ENCODE measurements around the gene STK24.

DNA sequence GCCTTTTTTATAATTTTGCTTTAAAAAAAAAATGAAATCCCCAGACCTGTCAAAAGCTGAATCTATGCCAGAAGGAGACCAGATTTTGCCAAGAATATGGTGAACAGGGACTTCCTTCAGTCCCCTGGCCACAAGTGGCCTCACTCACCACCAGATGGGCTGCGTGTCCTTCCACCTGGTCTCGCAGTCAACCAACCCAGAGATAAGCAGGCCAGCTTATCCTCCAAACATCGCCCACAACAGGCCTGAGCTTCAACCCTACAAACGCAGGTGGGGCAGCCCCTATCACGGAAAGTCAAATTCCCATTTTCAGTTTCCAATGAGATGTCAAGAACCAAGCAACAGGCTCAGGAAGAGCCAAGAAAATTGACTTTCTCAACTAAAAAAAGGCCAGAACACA is 30.5 kb downstream of the STK24 start:
- no peak for TF ChIP-seq CEBPB (IDR thresholded peaks at IDR 0.05; ENCODE audit: low read depth, low read length)
- no peak for TF ChIP-seq POLR2A (IDR thresholded peaks at IDR 0.05; ENCODE audit: low read depth, low read length)
- no peak for TF ChIP-seq BHLHE40 (IDR thresholded peaks at IDR 0.05; ENCODE audit: low read depth, low read length)
- TF ChIP-seq CTCF (conservative IDR thresholded peaks at IDR 0.05; ENCODE audit: low read depth, low read length) = no peak
- no peak for TF ChIP-seq USF2 (IDR thresholded peaks at IDR 0.05; ENCODE audit: low read depth, low read length)
- no peak for TF ChIP-seq SMC3 (IDR thresholded peaks at IDR 0.05; ENCODE audit: low read depth, low read length)
- TF ChIP-seq RFX5 (IDR thresholded peaks at IDR 0.05; ENCODE audit: low read depth, low read length) = no peak
- TF ChIP-seq CHD1 (IDR thresholded peaks at IDR 0.05; ENCODE audit: low read depth, low read length) = no peak
- no peak for TF ChIP-seq RAD21 (IDR thresholded peaks at IDR 0.05; ENCODE audit: low read length)
- no peak for TF ChIP-seq RCOR1 (IDR thresholded peaks at IDR 0.05; ENCODE audit: insufficient replicate concordance, low read length)
- TF ChIP-seq, protein P1, sequence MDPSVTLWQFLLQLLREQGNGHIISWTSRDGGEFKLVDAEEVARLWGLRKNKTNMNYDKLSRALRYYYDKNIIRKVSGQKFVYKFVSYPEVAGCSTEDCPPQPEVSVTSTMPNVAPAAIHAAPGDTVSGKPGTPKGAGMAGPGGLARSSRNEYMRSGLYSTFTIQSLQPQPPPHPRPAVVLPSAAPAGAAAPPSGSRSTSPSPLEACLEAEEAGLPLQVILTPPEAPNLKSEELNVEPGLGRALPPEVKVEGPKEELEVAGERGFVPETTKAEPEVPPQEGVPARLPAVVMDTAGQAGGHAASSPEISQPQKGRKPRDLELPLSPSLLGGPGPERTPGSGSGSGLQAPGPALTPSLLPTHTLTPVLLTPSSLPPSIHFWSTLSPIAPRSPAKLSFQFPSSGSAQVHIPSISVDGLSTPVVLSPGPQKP (IDR thresholded peaks at IDR 0.05; ENCODE audit: borderline replicate concordance, low read depth, low read length) = no peak
- no peak for TF ChIP-seq MXI1 (IDR thresholded peaks at IDR 0.05; ENCODE audit: borderline replicate concordance, low read depth, low read length)
- no peak for TF ChIP-seq FOS (IDR thresholded peaks at IDR 0.05; ENCODE audit: low read depth, low read length)
